Common myeloid progenitor, CD34-positive (primary cell): ENCODE data around the gene EEF1AKMT1.

Experiments
- CTCF ChIA-PET: fragments of 350-600 bp; sonication (Branson Sonifier 250); formaldehyde crosslinking; loops from one replicate; lab custom pipeline; 2021; ENCODE audit warnings: antibody characterized with exemption; lab: Charles Lee
- POLR2A ChIA-PET: fragments of 350-600 bp; sonication (Branson Sonifier 250); formaldehyde crosslinking; loops from one replicate; lab custom pipeline; 2021; ENCODE audit warnings: antibody characterized with exemption; lab: Charles Lee
- DNase-seq, 3 donors: peaks; one replicate each; pipeline versions ENCODE4 v3.0.0 to v3.0.0-alpha.2; 2013
- H3K27ac ChIP-seq, 2 experiments: 1 replicate in 1 of 2; 2 replicates in 1 of 2; pipeline ENCODE4 v1.7.0; 2013; ENCODE audit warnings: inconsistent platforms in 2 of 2, low read length in 2 of 2, mild to moderate bottlenecking in 2 of 2, low read depth in 1 of 2, moderate library complexity in 1 of 2; ENCODE audit not compliant: severe bottlenecking in 2 of 2, insufficient read depth in 1 of 2, poor library complexity in 1 of 2
- H3K27me3 ChIP-seq, 5 experiments: replicated peaks in 2 of 5; 1 replicate in 3 of 5; 2 replicates in 2 of 5; pipeline versions ENCODE4 v1.6.1 to v1.7.0; 2013; ENCODE audit warnings: low read length in 4 of 5, mild to moderate bottlenecking in 2 of 5, moderate library complexity in 2 of 5, inconsistent platforms in 1 of 5; ENCODE audit not compliant: insufficient read depth in 5 of 5, control insufficient read depth in 4 of 5
- H3K36me3 ChIP-seq, 4 experiments: 1 replicate in 2 of 4; 2 replicates in 2 of 4; pipeline versions ENCODE4 v1.6.1 to v1.7.0; 2013; ENCODE audit warnings: low read length in 3 of 4, control low read depth in 1 of 4, mild to moderate bottlenecking in 1 of 4; ENCODE audit not compliant: control insufficient read depth in 4 of 4, insufficient read depth in 4 of 4
- H3K4me1 ChIP-seq, 4 experiments: 1 replicate in 3 of 4; 2 replicates in 1 of 4; pipeline versions ENCODE4 v1.6.1 to v1.7.1; 2013; ENCODE audit warnings: low read length in 3 of 4, mild to moderate bottlenecking in 3 of 4, control low read depth in 1 of 4, inconsistent platforms in 1 of 4, moderate library complexity in 1 of 4; ENCODE audit not compliant: control insufficient read depth in 4 of 4, insufficient read depth in 4 of 4; ENCODE audit errors: control extremely low read depth in 1 of 4
- H3K4me3 ChIP-seq, 7 experiments: 1 replicate in 4 of 7; 2 replicates in 3 of 7; pipeline versions ENCODE4 v1.5.1 to v1.7.0; 2013; ENCODE audit warnings: mild to moderate bottlenecking in 7 of 7, low read length in 6 of 7, moderate library complexity in 6 of 7, inconsistent platforms in 2 of 7, low read depth in 2 of 7, control low read depth in 1 of 7; ENCODE audit not compliant: insufficient read depth in 4 of 7, control insufficient read depth in 1 of 7; ENCODE audit errors: extremely low read depth in 1 of 7
- H3K9me3 ChIP-seq, 5 experiments: 1 replicate in 4 of 5; 2 replicates in 1 of 5; pipeline versions ENCODE4 v1.6.1 to v1.7.1; 2013; ENCODE audit warnings: low read length in 4 of 5, mild to moderate bottlenecking in 2 of 5, inconsistent platforms in 1 of 5, low read depth in 1 of 5, moderate library complexity in 1 of 5; ENCODE audit not compliant: control insufficient read depth in 4 of 5, insufficient read depth in 2 of 5; ENCODE audit errors: control extremely low read depth in 1 of 5
- WGBS: methylation state at CpG from one replicate; pipeline ENCODE4 v1.1.5; 2013; ENCODE audit not compliant: insufficient coverage; 5-methylcytosine and 5-hydroxymethylcytosine counted together

Gene EEF1AKMT1

GRCh38 chr13:20696073-20696472 lies 77.7 kb downstream of the EEF1AKMT1 start:
- CTCF ChIA-PET = no interaction called here

GRCh38 chr13:20691616-20692015 lies 82.1 kb downstream of the EEF1AKMT1 start:
- H3K4me1 ChIP-seq = peaks cover 0 to 8% (median 7%) of the 10 kb centered on the region in 4 experiments
- no CpG with 5 or more reads among the region's 4 CpGs for WGBS
- no peak for DNase-seq
- H3K9me3 ChIP-seq = peaks cover 0 to 4% (median 0%) of the 10 kb centered on the region in 5 experiments
- POLR2A ChIA-PET = interaction anchor here (1.1 kb wide), 1 partner anchor 12 kb away, joined by 3 read pairs; no protein-coding TSS in a partner anchor
- no peak overlapping the region for H3K4me3 ChIP-seq
- no peaks in the 10 kb centered on the region for H3K27me3 ChIP-seq
- CTCF ChIA-PET = no interaction called here
- H3K36me3 ChIP-seq = peaks cover 0 to 2% (median 0%) of the 10 kb centered on the region in 4 experiments
- no peak overlapping the region for H3K27ac ChIP-seq

More at GRCh38 chr13:20696073-20696472, 77.7 kb downstream of the EEF1AKMT1 start:
- Histone ChIP-seq H3K27ac (no peak overlapping the region), H3K36me3 (peaks cover 0 to 2% (median 0%) of the 10 kb centered on the region in 4 experiments), H3K27me3 (no peaks in the 10 kb centered on the region), H3K4me1 (peaks cover 0 to 10% (median 7%) of the 10 kb centered on the region in 4 experiments), H3K9me3 (peaks cover 0 to 4% (median 0%) of the 10 kb centered on the region in 5 experiments), H3K4me3 (no peak overlapping the region)
- DNase-seq = peak; percentile 32 to 82 (median 66)
- WGBS = 100% methylated on average over 2 of the region's 4 CpGs
- POLR2A ChIA-PET = interaction anchor here (0.7 kb wide), 1 partner anchor 27 kb away, joined by 3 read pairs; no protein-coding TSS in a partner anchor

DNA sequence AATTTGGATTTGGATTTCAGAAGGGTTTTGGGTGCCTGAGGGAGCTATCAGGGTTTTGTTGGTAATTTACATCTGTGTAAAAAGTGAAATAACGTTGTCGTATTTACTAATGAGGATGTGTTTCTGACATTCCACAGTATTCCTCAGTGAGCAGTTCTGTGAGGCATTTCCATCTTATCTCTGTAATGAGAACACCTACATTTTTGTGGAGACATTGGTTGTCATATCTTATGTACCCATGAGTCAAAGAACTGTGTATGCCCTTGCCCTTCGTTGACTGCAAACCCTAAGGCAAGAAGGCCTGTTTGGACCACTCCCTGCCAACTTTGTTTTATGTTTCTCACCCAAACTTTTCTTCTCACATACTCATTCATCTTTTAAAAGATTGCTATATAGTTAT lies 84.5 kb downstream of the EEF1AKMT1 start:
- Histone ChIP-seq H3K4me3 (no peak overlapping the region), H3K27me3 (no peaks in the 10 kb centered on the region), H3K36me3 (peaks cover 0 to 2% (median 0%) of the 10 kb centered on the region in 4 experiments), H3K9me3 (no peaks in the 10 kb centered on the region), H3K4me1 (no peaks in the 10 kb centered on the region), H3K27ac (no peak overlapping the region)
- 100% methylated on average over 2 of the region's 3 CpGs for WGBS
- ChIA-PET POLR2A (no interaction called here), CTCF (interaction anchor here (1.5 kb wide), 1 partner anchor 55 kb away, joined by 3 read pairs; no protein-coding TSS in a partner anchor)
- no peak for DNase-seq

DNA sequence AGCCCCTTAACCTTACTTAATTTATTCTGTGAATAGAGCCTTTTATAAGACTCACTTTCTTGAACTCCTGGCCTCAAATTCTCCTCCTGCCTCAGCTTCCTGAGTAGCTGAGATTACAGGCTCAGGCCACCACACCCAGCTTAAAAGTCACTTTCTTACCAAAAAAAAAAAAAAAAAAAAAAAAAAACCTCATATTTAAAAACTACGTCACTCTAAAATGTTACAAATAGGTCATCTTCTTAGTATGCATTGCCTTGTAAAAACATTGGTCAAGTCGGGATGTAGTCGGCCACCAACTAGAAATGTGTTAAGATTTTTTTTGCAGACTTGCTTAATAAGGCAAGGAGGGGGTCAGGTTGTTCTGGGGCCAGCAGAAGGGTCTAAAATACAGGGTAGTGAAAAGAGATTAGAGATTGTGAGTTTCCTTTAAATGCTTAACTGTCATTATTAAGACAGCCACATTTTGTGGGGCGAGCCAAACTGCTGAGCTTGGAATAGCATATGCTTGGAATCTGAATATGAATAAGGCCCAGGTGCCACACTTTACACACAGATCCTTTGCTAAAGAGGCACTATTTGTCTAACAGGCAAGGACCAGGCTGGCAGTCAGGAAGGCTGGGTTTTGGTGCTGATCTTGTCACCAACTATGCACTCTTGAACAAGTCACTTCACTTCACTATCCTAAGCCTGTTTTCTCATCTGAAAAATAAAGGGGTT lies 86.7 kb downstream of the EEF1AKMT1 start:
- DNase-seq = no peak
- Histone ChIP-seq H3K27me3 (no peaks in the 10 kb centered on the region), H3K9me3 (no peaks in the 10 kb centered on the region), H3K4me1 (no peaks in the 10 kb centered on the region), H3K36me3 (no peaks in the 10 kb centered on the region), H3K4me3 (no peak overlapping the region), H3K27ac (no peak overlapping the region)
- 100% methylated on average over 4 of the region's 4 CpGs for WGBS
- CTCF ChIA-PET = no interaction called here
- POLR2A ChIA-PET = no interaction called here

GRCh38 chr13:20686167-20686566 lies 87.6 kb downstream of the EEF1AKMT1 start:
- POLR2A ChIA-PET = no interaction called here
- H3K4me3 ChIP-seq = no peak overlapping the region
- CTCF ChIA-PET = no interaction called here
- H3K9me3 ChIP-seq = no peaks in the 10 kb centered on the region
- H3K27ac ChIP-seq = no peak overlapping the region
- no CpG with 5 or more reads among the region's 1 CpG for WGBS
- DNase-seq = no peak
- no peaks in the 10 kb centered on the region for H3K36me3 ChIP-seq
- no peaks in the 10 kb centered on the region for H3K27me3 ChIP-seq
- H3K4me1 ChIP-seq = no peaks in the 10 kb centered on the region

GRCh38 chr13:20685092-20685491 lies 88.7 kb downstream of the EEF1AKMT1 start:
- Histone ChIP-seq H3K27ac (no peak overlapping the region), H3K36me3 (no peaks in the 10 kb centered on the region), H3K4me1 (no peaks in the 10 kb centered on the region), H3K9me3 (no peaks in the 10 kb centered on the region), H3K27me3 (no peaks in the 10 kb centered on the region), H3K4me3 (no peak overlapping the region)
- ChIA-PET POLR2A (no interaction called here), CTCF (no interaction called here)
- DNase-seq = no peak
- 100% methylated on average over 6 of the region's 6 CpGs for WGBS

DNA sequence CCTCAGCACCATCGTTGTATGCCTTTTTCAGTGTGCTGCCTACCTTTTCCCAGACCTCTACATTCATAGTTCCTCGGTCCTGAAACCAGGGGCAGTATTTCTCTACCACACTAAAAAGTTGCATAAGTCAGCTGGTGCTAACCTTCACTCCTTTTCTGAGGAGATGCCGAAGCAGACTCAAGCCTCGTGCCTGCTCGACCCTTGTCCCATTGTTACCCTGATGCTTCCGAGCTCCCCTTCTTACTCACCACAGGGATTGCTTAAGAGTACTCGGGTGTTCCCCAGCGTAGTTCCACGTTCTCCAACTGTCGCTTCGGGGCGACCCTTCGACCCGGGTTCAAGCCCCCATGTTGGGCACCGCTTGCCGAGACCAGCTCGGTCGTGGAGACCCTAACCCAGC lies 89.2 kb downstream of the EEF1AKMT1 start:
- POLR2A ChIA-PET = interaction anchor here (0.5 kb wide), 1 partner anchor 10 kb away, joined by 5 read pairs; no protein-coding TSS in a partner anchor
- Histone ChIP-seq H3K27ac (no peak overlapping the region), H3K27me3 (no peaks in the 10 kb centered on the region), H3K4me1 (no peaks in the 10 kb centered on the region), H3K4me3 (no peak overlapping the region), H3K36me3 (no peaks in the 10 kb centered on the region), H3K9me3 (no peaks in the 10 kb centered on the region)
- WGBS = 96% methylated on average over 11 of the region's 18 CpGs
- CTCF ChIA-PET = no interaction called here
- DNase-seq = no peak
